ENCODE results near the gene PNLDC1. TPM values are rescaled to one million over a fixed set of nuclear protein-coding genes. Genes with fewer than 3 reads are reported as not detected.

Gene PNLDC1
- total and polyA plus RNA-seq, 2 of the 4 experiments (the other 2 are of a cell fraction) = not detected

GRCh38 chr6:159754959-159755914, 44.8 kb upstream of the PNLDC1 start:
- Histone ChIP-seq H3K14ac (replicated peaks; ENCODE audit: low read depth, low read length) (no peak overlapping the region), H3K4ac (ENCODE audit: low read depth, low read length) (no peak overlapping the region), H2AK9ac (replicated peaks; ENCODE audit: low read depth, low read length, poor library complexity) (no peak overlapping the region), H3K36me3 (ENCODE audit: control insufficient read depth, insufficient read depth, low read length) (peaks cover 42% of the 10 kb centered on the region), H3K4me2 (ENCODE audit: low read depth, low read length) (no peak overlapping the region), H2BK120ac (ENCODE audit: low read depth, low read length) (no peak overlapping the region), H3K9ac (ENCODE audit: low read depth, low read length) (no peak overlapping the region), H4K5ac (ENCODE audit: low read depth, low read length) (no peak overlapping the region), H3K9me1 (ENCODE audit: insufficient read depth, low read length) (peaks cover 10% of the 10 kb centered on the region), H3K27me3 (ENCODE audit: control insufficient read depth, insufficient read depth, low read length) (no peaks in the 10 kb centered on the region), H2BK5ac (ENCODE audit: low read depth, low read length, poor library complexity, severe bottlenecking) (no peak overlapping the region), H4K8ac (ENCODE audit: low read depth in 2 of 2, low read length in 2 of 2) (no peak overlapping the region), H2AK5ac (ENCODE audit: low read depth, low read length) (no peak overlapping the region), H3K27ac (ENCODE audit: insufficient read depth, low read length) (no peak overlapping the region), H3K56ac (ENCODE audit: extremely low read depth, insufficient read depth, low read length) (no peak overlapping the region), H3K18ac (ENCODE audit: low read depth, low read length) (no peak overlapping the region), H2BK20ac (ENCODE audit: low read depth, low read length) (no peak overlapping the region), H4K20me1 (ENCODE audit: insufficient read depth, low read length) (peaks cover 16% of the 10 kb centered on the region), H2AFZ (replicated peaks; ENCODE audit: low read length, poor library complexity) (no peak overlapping the region), H3K4me3 (ENCODE audit: insufficient read depth, low read depth, low read length) (no peak overlapping the region), H3K4me1 (ENCODE audit: control insufficient read depth, insufficient read depth, low read length) (peaks cover 4% of the 10 kb centered on the region), H3K9me3 (ENCODE audit: control insufficient read depth, insufficient read depth, low read length) (no peaks in the 10 kb centered on the region), H2BK15ac (ENCODE audit: low read depth, low read length) (no peak overlapping the region), H3K79me1 (ENCODE audit: low read depth in 1 of 2, low read length in 2 of 2) (peaks cover 28 to 29% of the 10 kb centered on the region in 2 experiments), H3K23ac (ENCODE audit: low read depth, low read length) (no peak overlapping the region), H4K91ac (ENCODE audit: insufficient read depth, low read depth, low read length) (no peak overlapping the region)
- ChIA-PET POLR2A (ENCODE audit: unreplicated experiment) (interaction anchor here (1.0 kb wide), 1 partner anchor 28 kb away, joined by 3 read pairs; the partner anchor contains the start of gene WTAP), CTCF (no interaction called here)
- no peak for DNase-seq
- dilution Hi-C loops (cut with HindIII; ENCODE audit: low sequenced_read_pairs, unreplicated experiment) (no loop called here), intact Hi-C loops (cut with micrococcal nuclease) (no loop called here), in situ Hi-C loops (cut with MboI; ENCODE audit: low sequenced_read_pairs) (no loop called here)
- ATAC-seq (ENCODE audit: low read depth) = no peak; the same call in 1 of the 2 replicates
- 79% methylated on average over 3 of the region's 15 CpGs; no CpG with 5 or more reads in 1 of the 2 experiments for WGBS, 2 experiments (ENCODE audit: extremely low coverage in 2 of 2, insufficient read length in 1 of 2)
- no TSS peak for BruUV-seq (replicated peaks)
- TF ChIP-seq MXI1 (IDR thresholded peaks at IDR 0.05; ENCODE audit: borderline replicate concordance, low read depth, low read length) (no peak), RAD21 (IDR thresholded peaks at IDR 0.05; ENCODE audit: low read length) (no peak), CHD1 (IDR thresholded peaks at IDR 0.05; ENCODE audit: low read depth, low read length) (no peak), FOS (IDR thresholded peaks at IDR 0.05; ENCODE audit: low read depth, low read length) (no peak), CEBPB (IDR thresholded peaks at IDR 0.05; ENCODE audit: low read depth, low read length) (no peak), RFX5 (IDR thresholded peaks at IDR 0.05; ENCODE audit: low read depth, low read length) (no peak), MAZ (IDR thresholded peaks at IDR 0.05; ENCODE audit: borderline replicate concordance, low read depth, low read length) (no peak), SMC3 (IDR thresholded peaks at IDR 0.05; ENCODE audit: low read depth, low read length) (no peak), NFE2L2 (IDR thresholded peaks at IDR 0.05; ENCODE audit: low read depth, low read length) (no peak), POLR2A (IDR thresholded peaks at IDR 0.05; ENCODE audit: low read depth, low read length) (no peak), MAFK (IDR thresholded peaks at IDR 0.05; ENCODE audit: low read depth, low read length) (no peak), BHLHE40 (IDR thresholded peaks at IDR 0.05; ENCODE audit: low read depth, low read length) (no peak)
- TF ChIP-seq, protein P1, sequence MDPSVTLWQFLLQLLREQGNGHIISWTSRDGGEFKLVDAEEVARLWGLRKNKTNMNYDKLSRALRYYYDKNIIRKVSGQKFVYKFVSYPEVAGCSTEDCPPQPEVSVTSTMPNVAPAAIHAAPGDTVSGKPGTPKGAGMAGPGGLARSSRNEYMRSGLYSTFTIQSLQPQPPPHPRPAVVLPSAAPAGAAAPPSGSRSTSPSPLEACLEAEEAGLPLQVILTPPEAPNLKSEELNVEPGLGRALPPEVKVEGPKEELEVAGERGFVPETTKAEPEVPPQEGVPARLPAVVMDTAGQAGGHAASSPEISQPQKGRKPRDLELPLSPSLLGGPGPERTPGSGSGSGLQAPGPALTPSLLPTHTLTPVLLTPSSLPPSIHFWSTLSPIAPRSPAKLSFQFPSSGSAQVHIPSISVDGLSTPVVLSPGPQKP (IDR thresholded peaks at IDR 0.05; ENCODE audit: borderline replicate concordance, low read depth, low read length) = no peak
- TF ChIP-seq, protein P2, sequence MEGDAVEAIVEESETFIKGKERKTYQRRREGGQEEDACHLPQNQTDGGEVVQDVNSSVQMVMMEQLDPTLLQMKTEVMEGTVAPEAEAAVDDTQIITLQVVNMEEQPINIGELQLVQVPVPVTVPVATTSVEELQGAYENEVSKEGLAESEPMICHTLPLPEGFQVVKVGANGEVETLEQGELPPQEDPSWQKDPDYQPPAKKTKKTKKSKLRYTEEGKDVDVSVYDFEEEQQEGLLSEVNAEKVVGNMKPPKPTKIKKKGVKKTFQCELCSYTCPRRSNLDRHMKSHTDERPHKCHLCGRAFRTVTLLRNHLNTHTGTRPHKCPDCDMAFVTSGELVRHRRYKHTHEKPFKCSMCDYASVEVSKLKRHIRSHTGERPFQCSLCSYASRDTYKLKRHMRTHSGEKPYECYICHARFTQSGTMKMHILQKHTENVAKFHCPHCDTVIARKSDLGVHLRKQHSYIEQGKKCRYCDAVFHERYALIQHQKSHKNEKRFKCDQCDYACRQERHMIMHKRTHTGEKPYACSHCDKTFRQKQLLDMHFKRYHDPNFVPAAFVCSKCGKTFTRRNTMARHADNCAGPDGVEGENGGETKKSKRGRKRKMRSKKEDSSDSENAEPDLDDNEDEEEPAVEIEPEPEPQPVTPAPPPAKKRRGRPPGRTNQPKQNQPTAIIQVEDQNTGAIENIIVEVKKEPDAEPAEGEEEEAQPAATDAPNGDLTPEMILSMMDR (conservative IDR thresholded peaks at IDR 0.05; ENCODE audit: low read depth, low read length) = no peak
- TF ChIP-seq, protein P3, sequence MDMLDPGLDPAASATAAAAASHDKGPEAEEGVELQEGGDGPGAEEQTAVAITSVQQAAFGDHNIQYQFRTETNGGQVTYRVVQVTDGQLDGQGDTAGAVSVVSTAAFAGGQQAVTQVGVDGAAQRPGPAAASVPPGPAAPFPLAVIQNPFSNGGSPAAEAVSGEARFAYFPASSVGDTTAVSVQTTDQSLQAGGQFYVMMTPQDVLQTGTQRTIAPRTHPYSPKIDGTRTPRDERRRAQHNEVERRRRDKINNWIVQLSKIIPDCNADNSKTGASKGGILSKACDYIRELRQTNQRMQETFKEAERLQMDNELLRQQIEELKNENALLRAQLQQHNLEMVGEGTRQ (IDR thresholded peaks at IDR 0.05; ENCODE audit: low read depth, low read length) = no peak
